NCI-H446 treated with DMSO at 0.1 percent for 48 hours (cell line): ENCODE data around the gene ACACA.

Source experiments
- DNase-seq: peaks from one replicate; lab custom pipeline; 2025; lab: John Stamatoyannopoulos, UW

Gene ACACA

GRCh38 chr17:37131669-37132611 is 274.7 kb downstream of the ACACA start:
- no peak for DNase-seq

DNA sequence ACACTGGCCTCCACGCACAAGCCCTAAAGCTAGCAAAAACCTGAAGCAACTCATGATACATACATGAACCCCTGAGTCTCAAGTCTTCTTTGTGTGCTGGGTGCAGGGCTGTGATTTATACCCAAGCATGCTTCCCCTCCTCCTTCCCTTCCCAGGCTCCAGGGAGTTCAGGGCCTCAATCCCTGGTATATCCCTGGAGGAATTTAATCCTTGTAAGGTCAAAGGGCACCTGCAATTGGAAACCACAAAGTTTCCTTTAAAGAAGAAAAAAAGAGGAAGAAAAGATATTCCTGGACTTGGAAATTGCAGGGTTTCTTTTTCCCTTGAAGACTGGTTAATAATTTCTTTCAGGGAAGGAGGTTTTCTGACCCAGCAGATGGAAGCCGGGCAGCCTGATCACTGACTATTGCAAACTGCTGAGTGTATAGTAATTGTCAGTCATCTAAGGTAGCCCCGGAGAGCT is 275.6 kb downstream of the ACACA start:
- DNase-seq: no peak

GRCh38 chr17:37124821-37125173 is 281.8 kb downstream of the ACACA start:
- DNase-seq: no peak

DNA sequence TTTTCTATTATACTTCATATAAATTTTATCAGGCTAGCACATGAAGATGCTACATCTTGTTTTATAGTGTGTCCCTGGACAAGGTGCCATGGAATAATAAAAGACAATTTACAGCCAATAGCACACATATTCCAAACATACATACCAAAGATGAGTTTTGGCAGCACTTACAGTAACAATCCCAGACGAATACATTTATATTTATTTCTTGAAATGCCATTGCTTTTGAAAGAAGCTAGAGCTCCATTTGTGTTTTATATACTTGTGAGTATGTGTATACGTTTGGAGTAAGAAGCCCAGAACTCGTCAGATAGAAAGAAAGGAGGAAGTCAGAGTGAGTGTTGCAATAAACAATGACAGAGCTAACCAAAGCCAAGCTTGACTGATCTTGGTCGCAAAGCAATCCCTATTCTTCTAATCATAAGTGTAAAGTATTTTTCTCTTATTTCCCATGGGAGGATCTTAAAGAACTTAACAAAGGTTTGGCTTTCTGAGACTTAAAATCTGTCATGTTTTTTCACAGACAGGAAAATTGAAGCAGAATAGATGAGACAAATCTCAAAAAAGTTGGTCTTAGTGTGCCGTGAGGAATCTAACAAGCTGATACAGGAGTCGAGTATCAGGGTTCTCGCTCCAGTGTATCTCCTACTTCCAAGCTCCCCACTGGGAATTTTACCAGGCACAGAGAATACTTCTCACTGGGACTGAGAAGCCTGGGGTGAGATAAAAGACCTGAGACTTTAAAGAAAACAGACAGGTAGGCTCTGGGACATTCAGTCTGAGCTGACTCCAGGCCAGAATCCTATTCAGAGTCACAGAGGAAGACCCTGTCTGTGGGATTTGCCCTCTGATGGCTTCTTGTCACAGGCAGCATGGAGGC is 282.5 kb downstream of the ACACA start:
- DNase-seq: no peak

DNA sequence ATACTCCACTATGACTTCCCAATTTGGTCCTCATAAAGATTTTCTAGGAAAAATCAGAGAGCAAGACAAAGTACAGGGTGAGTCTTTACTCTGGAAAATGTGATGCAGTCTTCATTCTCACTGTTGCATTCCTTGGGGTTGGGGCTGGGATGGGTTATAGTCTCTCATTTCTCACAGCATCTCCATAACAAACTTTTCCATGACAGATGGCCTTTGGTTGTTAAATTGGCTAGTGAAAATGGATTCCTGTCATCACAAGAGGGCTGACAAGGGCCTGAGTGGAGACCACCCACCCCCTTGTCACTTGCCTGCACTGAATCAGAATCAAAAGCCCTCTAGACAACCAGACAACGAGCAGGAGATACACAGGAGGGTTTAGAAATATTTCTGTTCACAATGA is 283.2 kb downstream of the ACACA start:
- DNase-seq: no peak

DNA sequence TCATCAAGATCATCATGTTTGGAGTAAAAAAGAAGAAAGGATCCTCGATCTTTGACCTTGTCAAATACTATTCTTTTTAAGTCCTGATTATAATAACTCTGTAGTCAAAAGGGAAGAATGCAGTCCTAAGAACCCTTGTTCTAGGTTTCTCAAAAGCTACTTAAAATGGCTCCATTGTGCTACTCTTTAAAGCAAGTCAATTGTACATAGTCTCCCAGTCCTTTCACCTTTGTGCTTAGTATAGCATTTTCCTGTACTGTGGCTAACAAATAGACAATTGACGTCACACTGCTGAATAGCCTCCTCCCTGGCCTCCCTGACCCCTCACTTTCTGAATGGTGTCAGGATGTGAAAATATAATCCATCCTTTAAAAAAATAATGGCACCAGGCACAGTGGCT is 285.0 kb downstream of the ACACA start:
- DNase-seq: no peak

DNA sequence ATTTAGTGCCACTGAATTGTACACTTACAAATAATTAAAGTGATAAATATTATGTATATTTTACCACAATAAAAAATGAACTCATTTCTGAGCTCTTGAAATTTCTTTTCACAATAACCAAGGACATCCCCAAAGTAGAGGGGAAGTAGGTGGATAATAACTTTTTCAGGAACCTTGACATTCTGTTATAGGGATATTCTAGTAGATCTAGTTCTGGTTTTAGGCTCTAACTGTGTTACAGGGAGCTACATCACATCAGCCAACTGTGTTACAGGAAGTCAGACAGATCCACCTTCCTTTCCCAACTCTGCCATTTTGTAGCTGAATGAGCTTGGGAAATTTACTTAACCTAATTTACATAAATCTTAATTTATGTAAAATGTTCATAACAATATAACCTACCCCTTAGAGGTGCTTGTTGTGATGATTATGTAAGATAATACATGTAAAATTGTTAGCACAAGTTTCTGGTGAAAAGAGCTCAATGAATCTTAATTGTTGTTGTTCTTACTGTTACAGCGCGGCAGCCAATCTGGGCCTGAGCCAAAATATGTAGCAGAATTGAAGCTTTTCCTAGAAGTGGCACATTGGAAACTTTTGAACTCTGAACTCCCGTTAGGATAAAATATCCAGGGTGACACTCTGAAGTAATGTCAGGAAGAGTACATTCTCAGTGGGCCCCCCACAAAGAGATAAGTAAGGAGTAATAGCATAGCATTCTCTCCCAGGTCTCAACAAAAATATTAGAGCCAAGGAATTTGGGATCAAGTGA is 288.1 kb downstream of the ACACA start:
- no peak for DNase-seq

- no peak for DNase-seq
Observed at GRCh38 chr17:37117373-37118142, 289.1 kb downstream of the ACACA start.

- DNase-seq: no peak
Observed at GRCh38 chr17:37116671-37117185, 289.9 kb downstream of the ACACA start.

GRCh38 chr17:37111329-37111728 is 295.3 kb downstream of the ACACA start:
- no peak for DNase-seq

DNA sequence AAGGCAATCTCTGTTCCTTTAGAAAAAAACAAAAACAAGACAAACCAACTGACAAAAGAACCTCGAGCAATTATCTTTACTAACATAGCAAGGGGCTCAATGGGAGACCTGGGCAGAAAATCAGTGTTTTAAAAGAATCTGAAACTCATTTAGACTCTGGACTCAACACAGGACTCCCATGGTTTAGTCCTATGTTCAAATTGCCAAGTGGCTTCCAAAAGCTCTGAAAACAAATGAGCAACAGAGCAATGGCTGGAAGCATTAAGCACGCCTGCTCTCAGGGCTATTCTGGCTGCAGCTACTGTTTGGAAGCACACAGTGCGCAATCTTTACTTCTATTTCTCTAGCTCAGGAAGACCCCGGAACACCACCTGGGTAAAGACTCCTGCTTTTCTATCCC is 295.9 kb downstream of the ACACA start:
- DNase-seq: no peak

DNA sequence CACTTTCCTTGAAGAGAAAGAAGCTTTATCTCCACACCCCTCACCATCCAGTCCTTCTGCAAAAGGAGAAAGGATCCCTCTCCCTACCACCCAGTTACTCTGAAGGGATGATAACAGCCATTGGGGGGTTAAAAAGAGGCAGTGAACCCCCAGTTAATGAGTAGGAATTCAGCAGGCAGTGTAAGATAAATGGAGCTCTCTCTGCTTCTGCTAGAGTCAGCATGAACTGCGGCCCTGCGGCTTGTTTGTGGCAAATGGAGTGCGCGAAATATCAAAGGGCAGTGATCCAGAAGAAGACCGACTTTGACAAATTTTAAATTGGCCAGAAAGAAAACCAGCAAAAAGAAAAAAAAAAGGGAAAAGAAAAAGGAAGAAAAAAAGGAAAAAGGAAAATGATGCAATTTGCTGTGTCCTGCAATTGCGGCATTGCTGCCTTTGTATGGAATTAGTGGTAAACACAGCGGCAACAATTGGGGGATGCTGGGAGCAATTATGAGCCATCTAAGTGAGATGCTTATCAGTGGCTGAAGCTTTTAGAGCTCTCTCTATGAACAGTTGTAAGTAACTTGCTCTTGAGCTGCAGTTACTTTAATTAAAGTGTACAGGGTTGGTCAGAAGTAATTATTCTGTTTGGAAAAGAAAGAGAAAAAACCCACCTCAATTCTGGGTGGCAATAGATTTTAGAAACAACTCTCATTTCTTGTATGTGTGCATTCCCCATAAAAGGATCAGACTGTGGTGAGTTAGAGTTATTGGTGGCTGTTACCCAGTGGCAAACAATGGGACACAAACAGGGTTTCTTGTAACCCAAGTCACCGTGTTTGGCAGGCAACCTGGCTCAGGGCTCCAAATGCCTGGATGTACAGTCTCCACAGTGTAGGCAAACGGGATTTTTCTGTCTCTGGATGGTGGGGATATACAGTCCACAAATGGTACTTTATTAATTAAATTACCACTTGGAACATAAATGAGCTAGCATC is 296.6 kb downstream of the ACACA start:
- DNase-seq: no peak

DNA sequence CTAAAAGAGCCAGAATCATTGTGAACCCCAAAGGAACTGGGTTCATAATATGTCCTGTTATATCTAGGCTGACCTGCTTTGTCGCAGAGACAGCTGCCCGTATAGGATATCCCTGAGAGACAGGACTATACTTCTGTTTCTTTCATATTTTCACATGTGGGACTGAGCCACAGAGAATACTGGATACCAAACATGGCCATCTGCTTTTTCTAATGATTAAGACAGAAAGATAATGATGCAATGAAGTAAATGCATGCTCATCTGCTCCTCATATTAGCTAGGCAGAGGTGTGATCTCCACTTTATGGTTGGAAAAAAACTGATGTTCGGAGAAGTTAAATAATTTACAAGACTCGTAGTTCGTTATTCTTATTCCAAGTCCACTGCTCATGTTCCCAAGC is 297.5 kb downstream of the ACACA start:
- DNase-seq: no peak

GRCh38 chr17:37107406-37108083 is 299.1 kb downstream of the ACACA start:
- DNase-seq: peak; percentile 7

DNA sequence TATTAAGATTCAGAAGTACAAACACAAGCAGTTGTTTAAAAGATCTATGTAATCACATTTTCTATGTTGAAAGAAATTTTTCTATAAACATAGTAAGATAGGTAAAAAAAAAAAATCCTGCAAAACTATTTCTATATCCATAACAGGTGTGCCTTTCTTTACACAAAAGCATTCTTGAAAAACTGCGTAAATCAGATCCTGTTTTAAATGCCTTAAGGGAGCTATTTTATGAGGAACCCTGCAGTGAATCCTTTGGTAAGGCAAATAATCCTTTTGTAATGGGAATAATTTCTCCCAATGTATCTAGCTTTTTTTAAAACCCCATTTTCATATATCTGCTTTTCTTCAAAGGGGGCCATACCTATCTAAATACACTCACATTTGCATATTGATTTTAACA is 300.6 kb downstream of the ACACA start:
- DNase-seq: no peak

- DNase-seq: no peak
Observed at GRCh38 chr17:37103231-37103630, 303.4 kb downstream of the ACACA start.

GRCh38 chr17:37101306-37101705 is 305.3 kb downstream of the ACACA start:
- no peak for DNase-seq

- DNase-seq: no peak
Observed at GRCh38 chr17:37100231-37100630, 306.4 kb downstream of the ACACA start.

DNA sequence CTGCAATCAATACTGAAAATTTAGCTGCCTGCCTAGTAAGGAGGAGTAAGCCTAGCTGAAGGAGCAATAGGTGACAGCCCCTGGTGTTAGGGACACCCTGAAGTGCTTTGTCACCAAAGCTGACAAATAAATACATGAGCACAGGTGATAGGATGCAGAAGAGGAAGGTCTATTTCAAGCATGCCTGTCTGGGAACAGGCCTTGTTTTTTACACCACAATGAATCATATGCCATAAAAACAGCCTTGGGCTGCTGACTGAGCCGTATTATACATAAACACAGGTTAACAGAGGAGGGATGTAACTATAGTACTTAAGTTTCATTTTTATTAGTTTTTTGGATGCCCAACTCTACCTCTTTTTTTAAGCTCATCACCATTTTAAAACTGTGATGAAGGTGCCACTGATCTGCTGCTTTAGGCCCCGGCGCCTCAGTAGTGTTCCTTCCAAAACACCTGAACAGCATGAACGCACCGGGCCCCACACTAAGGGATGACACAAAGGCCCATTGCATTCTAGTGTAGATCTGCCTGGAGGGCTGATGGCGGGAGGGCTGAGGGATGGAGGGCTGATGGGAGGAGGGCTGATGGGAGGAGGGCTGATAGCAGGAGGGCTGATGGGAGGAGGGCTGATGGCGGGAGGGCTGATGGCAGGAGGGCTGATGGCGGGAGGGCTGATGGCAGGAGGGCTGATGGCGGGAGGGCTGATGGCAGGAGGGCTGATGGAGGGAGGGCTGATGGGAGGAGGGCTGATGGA is 307.5 kb downstream of the ACACA start:
- DNase-seq: no peak
